ENCODE results near the gene HES3. TPM values are rescaled to one million over a fixed set of nuclear protein-coding genes. Genes with fewer than 3 reads are reported as not detected.

Gene HES3
- polyA plus RNA-seq, 1 experiment: not detected

DNA sequence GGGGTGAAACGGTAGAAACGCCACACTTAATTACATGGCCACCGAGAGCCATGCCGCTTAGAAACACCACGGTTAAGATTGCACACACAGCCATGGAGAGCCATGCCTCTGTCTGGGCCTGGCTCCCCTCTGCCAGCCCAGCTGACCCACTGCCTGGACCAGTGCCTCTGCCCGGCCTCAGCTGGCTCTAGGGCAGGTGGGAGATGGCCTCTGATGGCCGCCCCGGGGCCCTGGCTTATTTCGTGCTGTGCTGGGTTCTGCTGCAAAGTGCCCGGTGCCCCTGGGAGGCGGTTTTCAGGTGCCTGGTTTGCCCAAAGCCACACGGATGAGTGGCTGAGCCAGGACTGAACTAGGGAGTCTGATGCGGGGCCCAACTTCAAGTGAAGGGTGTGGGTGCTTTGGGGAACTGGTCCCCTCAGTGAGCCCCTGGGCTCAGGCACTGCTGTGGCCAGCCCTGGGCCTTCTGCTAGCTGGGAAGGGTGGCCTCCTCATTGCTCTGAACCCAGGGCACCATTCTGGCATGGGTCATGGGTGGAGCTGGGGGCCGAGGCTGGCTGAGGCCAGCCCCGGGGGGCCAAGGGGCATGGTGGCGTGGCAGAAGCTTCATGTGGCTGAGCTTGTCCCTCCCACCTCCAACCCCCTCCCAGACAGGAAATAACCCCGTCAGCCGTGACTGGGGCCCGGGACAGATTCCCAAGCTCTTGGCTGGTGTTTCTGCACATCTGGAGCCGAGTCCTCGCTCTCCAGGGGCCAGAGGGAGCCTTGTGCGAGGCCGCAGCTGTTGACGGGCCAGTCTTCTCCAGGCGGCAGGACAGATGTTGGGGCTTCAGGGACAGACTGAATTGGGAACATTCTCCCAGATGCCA, 18.8 kb downstream of the HES3 start:
- TF ChIP-seq, protein P1, sequence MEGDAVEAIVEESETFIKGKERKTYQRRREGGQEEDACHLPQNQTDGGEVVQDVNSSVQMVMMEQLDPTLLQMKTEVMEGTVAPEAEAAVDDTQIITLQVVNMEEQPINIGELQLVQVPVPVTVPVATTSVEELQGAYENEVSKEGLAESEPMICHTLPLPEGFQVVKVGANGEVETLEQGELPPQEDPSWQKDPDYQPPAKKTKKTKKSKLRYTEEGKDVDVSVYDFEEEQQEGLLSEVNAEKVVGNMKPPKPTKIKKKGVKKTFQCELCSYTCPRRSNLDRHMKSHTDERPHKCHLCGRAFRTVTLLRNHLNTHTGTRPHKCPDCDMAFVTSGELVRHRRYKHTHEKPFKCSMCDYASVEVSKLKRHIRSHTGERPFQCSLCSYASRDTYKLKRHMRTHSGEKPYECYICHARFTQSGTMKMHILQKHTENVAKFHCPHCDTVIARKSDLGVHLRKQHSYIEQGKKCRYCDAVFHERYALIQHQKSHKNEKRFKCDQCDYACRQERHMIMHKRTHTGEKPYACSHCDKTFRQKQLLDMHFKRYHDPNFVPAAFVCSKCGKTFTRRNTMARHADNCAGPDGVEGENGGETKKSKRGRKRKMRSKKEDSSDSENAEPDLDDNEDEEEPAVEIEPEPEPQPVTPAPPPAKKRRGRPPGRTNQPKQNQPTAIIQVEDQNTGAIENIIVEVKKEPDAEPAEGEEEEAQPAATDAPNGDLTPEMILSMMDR (IDR thresholded peaks at IDR 0.05; ENCODE audit: low read depth, low read length): no peak
- no peak for DNase-seq (ENCODE audit: low read depth, low spot score)
- Histone ChIP-seq H3K27ac (ENCODE audit: low read depth, low read length) (no peak overlapping the region), H3K9me3 (ENCODE audit: control insufficient read depth, insufficient read depth, low read length) (no peaks in the 10 kb centered on the region), H3K27me3 (ENCODE audit: control insufficient read depth, insufficient read depth, low read length) (no peaks in the 10 kb centered on the region), H3K4me3 (ENCODE audit: low read depth, low read length) (no peak overlapping the region)
- POLR2A ChIA-PET: interaction anchor here (0.6 kb wide), 2 partner anchors 56 to 170 kb away, joined by 3 to 5 read pairs; no protein-coding TSS in a partner anchor
- CTCF ChIA-PET: interaction anchor here (1.6 kb wide), 1 partner anchor 16 kb away, joined by 8 read pairs; no protein-coding TSS in a partner anchor

DNA sequence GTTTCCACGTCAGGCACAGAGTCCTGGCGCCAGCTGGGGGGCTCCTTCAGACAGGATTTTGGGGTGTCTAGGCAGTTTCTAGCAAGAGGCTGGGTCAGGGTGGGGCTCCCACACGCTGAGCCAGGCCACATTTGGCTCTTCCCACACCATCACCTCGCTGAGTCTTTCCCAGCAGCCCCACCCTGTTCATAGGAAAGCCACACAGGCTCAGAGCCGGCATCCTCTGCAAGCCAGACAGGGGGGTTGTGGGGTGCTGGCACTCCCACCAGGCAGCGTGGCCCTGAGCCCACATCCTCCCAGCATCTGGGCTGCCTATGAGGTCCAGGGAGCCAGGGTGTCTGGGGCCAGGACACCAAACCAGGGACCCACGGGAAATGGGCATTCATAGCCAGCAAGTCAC, 19.7 kb downstream of the HES3 start:
- Histone ChIP-seq H3K27ac (ENCODE audit: low read depth, low read length) (no peak overlapping the region), H3K4me3 (ENCODE audit: low read depth, low read length) (no peak overlapping the region), H3K27me3 (ENCODE audit: control insufficient read depth, insufficient read depth, low read length) (no peaks in the 10 kb centered on the region), H3K9me3 (ENCODE audit: control insufficient read depth, insufficient read depth, low read length) (no peaks in the 10 kb centered on the region)
- no peak for DNase-seq (ENCODE audit: low read depth, low spot score)
- ChIA-PET CTCF (no interaction called here), POLR2A (no interaction called here)
- TF ChIP-seq, protein P1 (IDR thresholded peaks at IDR 0.05; ENCODE audit: low read depth, low read length): no peak

DNA sequence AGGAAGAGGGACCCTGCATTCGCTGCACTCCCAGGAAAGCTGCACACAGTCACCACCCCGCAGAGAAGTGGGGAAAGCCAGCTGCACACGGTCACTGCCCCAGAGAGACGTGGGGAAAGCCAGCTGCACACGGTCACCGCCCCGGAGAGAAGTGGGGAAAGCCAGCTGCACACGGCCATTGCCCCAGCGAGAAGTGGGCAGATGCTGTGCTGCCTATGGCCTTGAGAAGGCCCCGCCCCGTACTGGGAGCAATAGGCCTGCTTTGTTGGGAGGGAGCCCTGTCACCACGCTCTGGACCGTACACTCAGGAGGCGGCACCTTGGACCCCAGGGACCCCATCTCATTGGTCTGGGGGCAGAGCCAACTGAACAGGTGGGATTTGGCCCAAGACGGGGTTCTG, 21.2 kb downstream of the HES3 start:
- CTCF ChIA-PET: interaction anchor here (0.7 kb wide), 1 partner anchor 20 kb away, joined by 3 read pairs; no protein-coding TSS in a partner anchor

DNA sequence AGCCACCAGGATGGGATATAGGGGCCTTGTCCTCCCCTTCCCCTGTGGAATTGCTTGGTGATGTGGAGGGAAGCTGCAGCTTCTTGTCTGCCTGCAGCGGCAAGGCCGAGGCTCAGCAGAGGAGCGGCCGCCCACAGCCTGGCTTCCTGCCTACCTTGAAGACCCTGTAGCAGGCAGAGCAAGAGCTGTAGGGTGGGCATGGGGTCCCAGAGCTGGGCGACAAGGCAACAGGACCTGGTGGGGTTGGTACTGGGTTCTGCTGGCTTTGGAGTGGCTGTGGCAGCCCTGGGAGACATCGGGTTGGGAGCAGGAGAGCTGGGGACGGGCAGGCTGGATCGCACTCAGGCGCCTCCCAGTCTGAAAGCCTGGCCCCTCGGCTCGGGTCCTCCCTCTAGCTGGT, 22.7 kb downstream of the HES3 start:
- ChIA-PET CTCF (interaction anchor here (0.5 to 1.5 kb wide), 4 partner anchors 20 to 128 kb away, joined by 3 to 4 read pairs (median 3); no protein-coding TSS in a partner anchor), POLR2A (no interaction called here)
- Histone ChIP-seq H3K4me3 (ENCODE audit: low read depth, low read length) (no peak overlapping the region), H3K27me3 (ENCODE audit: control insufficient read depth, insufficient read depth, low read length) (no peaks in the 10 kb centered on the region), H3K27ac (ENCODE audit: low read depth, low read length) (no peak overlapping the region), H3K9me3 (ENCODE audit: control insufficient read depth, insufficient read depth, low read length) (no peaks in the 10 kb centered on the region; the same call in 1 of the 2 replicates)
- TF ChIP-seq, protein P1 (IDR thresholded peaks at IDR 0.05; ENCODE audit: low read depth, low read length): no peak
- no peak for DNase-seq (ENCODE audit: low read depth, low spot score)

More for the DNA sequence above, 21.2 kb downstream of the HES3 start:
- no peak for DNase-seq (ENCODE audit: low read depth, low spot score)
- Histone ChIP-seq H3K27me3 (ENCODE audit: control insufficient read depth, insufficient read depth, low read length) (no peaks in the 10 kb centered on the region), H3K9me3 (ENCODE audit: control insufficient read depth, insufficient read depth, low read length) (no peaks in the 10 kb centered on the region), H3K4me3 (ENCODE audit: low read depth, low read length) (no peak overlapping the region), H3K27ac (ENCODE audit: low read depth, low read length) (no peak overlapping the region)
- TF ChIP-seq, protein P1 (IDR thresholded peaks at IDR 0.05; ENCODE audit: low read depth, low read length): no peak
- POLR2A ChIA-PET: no interaction called here

Data from AG04450 (cell line).